ENCODE results near the gene DYTN. TPM values are rescaled to one million over a fixed set of nuclear protein-coding genes. Genes with fewer than 3 reads are reported as not detected.
"Not testable (repeated sequence)": the region's sequence is repeated elsewhere in the genome, so short reads cannot be mapped to it uniquely, and the experiment has no call there.

DYTN gene
- total and polyA plus RNA-seq, 4 donors: not detected

- WGBS (ENCODE audit: insufficient coverage): 79% methylated on average over 2 of the region's 2 CpGs
- Histone ChIP-seq H3K27ac (ENCODE audit: low read depth, low read length) (no peak overlapping the region), H3K27me3 (ENCODE audit: control insufficient read depth, insufficient read depth, low read length) (no peaks in the 10 kb centered on the region), H3K36me3 (ENCODE audit: control insufficient read depth, insufficient read depth, low read length) (no peaks in the 10 kb centered on the region), H3K4me3 (ENCODE audit: low read depth, low read length) (no peak overlapping the region), H3K4me1 (ENCODE audit: control insufficient read depth, insufficient read depth, low read length) (no peaks in the 10 kb centered on the region), H3K9me3 (ENCODE audit: control insufficient read depth, insufficient read depth, low read length) (no peaks in the 10 kb centered on the region)
- DNase-seq (ENCODE audit: low read depth in 4 of 6, low spot score in 6 of 6): no peak
Measured at GRCh38 chr2:206733341-206733740, 15.1 kb upstream of the DYTN start.

DNA sequence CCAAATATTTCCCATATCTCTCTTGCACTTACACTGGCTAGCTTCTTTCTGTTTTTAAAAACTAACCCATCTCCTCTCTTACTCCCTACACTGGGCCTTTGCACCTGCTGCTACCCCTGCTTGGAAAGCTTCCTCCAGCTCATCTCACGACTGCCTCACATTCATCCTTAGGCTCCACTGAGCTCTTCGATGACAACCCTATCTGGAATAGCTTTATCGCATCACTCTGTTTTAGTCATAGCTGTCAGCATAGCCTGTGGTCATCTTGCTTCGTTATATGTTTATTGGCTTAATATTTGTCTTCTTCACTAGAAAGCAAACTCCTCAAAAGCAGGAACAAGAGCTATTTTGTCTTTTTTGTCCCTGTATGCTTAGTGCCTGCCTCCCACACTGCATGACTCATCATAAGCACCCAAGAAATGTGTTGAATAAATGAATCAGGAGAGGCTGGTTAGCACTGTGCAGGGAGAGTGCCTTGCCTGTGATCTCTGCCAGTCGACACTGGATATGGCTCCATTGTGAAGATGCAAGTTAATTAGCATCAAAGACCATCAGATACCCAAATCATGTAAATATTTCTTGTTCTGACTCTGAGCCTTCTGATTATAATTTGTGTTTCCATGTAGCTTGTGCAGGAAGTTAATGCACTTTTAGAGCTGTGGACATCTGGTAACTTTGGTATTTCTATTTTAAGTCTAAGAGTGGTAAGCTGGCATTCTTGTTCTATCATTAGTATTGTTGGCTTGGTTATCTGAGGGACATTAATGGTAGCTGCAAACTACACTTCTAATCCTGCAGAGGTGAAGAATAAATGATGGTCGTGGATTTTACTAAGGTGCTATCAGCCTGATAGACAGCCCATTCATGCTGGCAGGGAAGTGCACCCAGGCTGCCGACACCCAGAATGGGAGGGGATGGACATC is 10.3 kb upstream of the DYTN start:
- Histone ChIP-seq H3K27ac (ENCODE audit: low read depth, low read length) (no peak overlapping the region), H3K27me3 (ENCODE audit: control insufficient read depth, insufficient read depth, low read length) (no peaks in the 10 kb centered on the region), H3K4me1 (ENCODE audit: control insufficient read depth, insufficient read depth, low read length) (no peaks in the 10 kb centered on the region), H3K4me3 (ENCODE audit: low read depth, low read length) (no peak overlapping the region), H3K9me3 (ENCODE audit: control insufficient read depth, insufficient read depth, low read length) (no peaks in the 10 kb centered on the region), H3K36me3 (ENCODE audit: control insufficient read depth, insufficient read depth, low read length) (no peaks in the 10 kb centered on the region)
- 82% methylated on average over 3 of the region's 7 CpGs for WGBS (ENCODE audit: insufficient coverage)
- no peak for DNase-seq (ENCODE audit: low read depth in 4 of 6, low spot score in 6 of 6)

- H3K27ac ChIP-seq (ENCODE audit: low read depth, low read length): no peak overlapping the region
Measured at GRCh38 chr2:206727287-206727686, 9.1 kb upstream of the DYTN start.

DNA sequence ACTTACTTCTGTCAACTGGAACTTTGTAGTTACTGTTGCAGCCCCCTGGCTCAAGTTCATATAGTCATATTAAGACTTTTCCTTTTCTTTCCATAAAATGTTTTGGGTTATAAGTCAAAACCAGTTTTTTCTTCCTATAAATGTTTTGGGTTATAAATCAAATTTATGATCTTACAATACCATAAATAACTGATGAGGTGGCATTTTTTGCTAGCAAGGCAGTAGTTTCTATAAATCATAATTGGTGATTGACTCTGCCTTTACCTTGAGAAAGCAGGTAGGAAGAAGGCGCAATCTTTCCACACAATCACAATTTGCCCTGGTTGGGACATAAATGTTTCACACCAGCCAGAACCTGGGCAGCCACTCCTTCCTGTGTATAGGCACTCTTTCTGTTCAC is 5.1 kb upstream of the DYTN start:
- Histone ChIP-seq H3K27ac (ENCODE audit: low read depth, low read length) (no peak overlapping the region), H3K4me1 (ENCODE audit: control insufficient read depth, insufficient read depth, low read length) (no peaks in the 10 kb centered on the region), H3K27me3 (ENCODE audit: control insufficient read depth, insufficient read depth, low read length) (no peaks in the 10 kb centered on the region), H3K9me3 (ENCODE audit: control insufficient read depth, insufficient read depth, low read length) (no peaks in the 10 kb centered on the region), H3K4me3 (ENCODE audit: low read depth, low read length) (no peak overlapping the region), H3K36me3 (ENCODE audit: control insufficient read depth, insufficient read depth, low read length) (no peaks in the 10 kb centered on the region)
- DNase-seq (ENCODE audit: low read depth in 4 of 6, low spot score in 6 of 6): no peak
- no CpG with 5 or more reads among the region's 1 CpG for WGBS (ENCODE audit: insufficient coverage)

More at GRCh38 chr2:206727287-206727686, 9.1 kb upstream of the DYTN start:
- no peaks in the 10 kb centered on the region for H3K9me3 ChIP-seq (ENCODE audit: control insufficient read depth, insufficient read depth, low read length)
- H3K4me3 ChIP-seq (ENCODE audit: low read depth, low read length): no peak overlapping the region
- H3K36me3 ChIP-seq (ENCODE audit: control insufficient read depth, insufficient read depth, low read length): no peaks in the 10 kb centered on the region
- no peaks in the 10 kb centered on the region for H3K27me3 ChIP-seq (ENCODE audit: control insufficient read depth, insufficient read depth, low read length)
- H3K4me1 ChIP-seq (ENCODE audit: control insufficient read depth, insufficient read depth, low read length): no peaks in the 10 kb centered on the region
- WGBS (ENCODE audit: insufficient coverage): 100% methylated on average over 1 of the region's 2 CpGs
- no peak for DNase-seq (ENCODE audit: low read depth in 4 of 6, low spot score in 6 of 6)

- DNase-seq (ENCODE audit: low read depth in 4 of 6, low spot score in 6 of 6): no peak
- H3K9me3 ChIP-seq (ENCODE audit: control insufficient read depth, insufficient read depth, low read length): no peaks in the 10 kb centered on the region
- no peak overlapping the region for H3K27ac ChIP-seq (ENCODE audit: low read depth, low read length)
- no peaks in the 10 kb centered on the region for H3K4me1 ChIP-seq (ENCODE audit: control insufficient read depth, insufficient read depth, low read length)
- WGBS (ENCODE audit: insufficient coverage): 86% methylated on average over 2 of the region's 4 CpGs
- no peaks in the 10 kb centered on the region for H3K36me3 ChIP-seq (ENCODE audit: control insufficient read depth, insufficient read depth, low read length)
- no peak overlapping the region for H3K4me3 ChIP-seq (ENCODE audit: low read depth, low read length)
- H3K27me3 ChIP-seq (ENCODE audit: control insufficient read depth, insufficient read depth, low read length): no peaks in the 10 kb centered on the region
Measured at GRCh38 chr2:206721256-206721920, 3.2 kb upstream of the DYTN start.

- 76% methylated on average over 3 of the region's 3 CpGs for WGBS (ENCODE audit: insufficient coverage)
- H3K27me3 ChIP-seq (ENCODE audit: control insufficient read depth, insufficient read depth, low read length): no peaks in the 10 kb centered on the region
- no peaks in the 10 kb centered on the region for H3K9me3 ChIP-seq (ENCODE audit: control insufficient read depth, insufficient read depth, low read length)
- H3K27ac ChIP-seq (ENCODE audit: low read depth, low read length): no peak overlapping the region
- peak in 2 of 6 donors; percentile 12 to 51 for DNase-seq (ENCODE audit: low read depth in 4 of 6, low spot score in 6 of 6)
- H3K4me1 ChIP-seq (ENCODE audit: control insufficient read depth, insufficient read depth, low read length): no peaks in the 10 kb centered on the region
- no peaks in the 10 kb centered on the region for H3K36me3 ChIP-seq (ENCODE audit: control insufficient read depth, insufficient read depth, low read length)
- H3K4me3 ChIP-seq (ENCODE audit: low read depth, low read length): no peak overlapping the region
Measured at GRCh38 chr2:206716623-206717022, 1.6 kb downstream of the DYTN start.

DNA sequence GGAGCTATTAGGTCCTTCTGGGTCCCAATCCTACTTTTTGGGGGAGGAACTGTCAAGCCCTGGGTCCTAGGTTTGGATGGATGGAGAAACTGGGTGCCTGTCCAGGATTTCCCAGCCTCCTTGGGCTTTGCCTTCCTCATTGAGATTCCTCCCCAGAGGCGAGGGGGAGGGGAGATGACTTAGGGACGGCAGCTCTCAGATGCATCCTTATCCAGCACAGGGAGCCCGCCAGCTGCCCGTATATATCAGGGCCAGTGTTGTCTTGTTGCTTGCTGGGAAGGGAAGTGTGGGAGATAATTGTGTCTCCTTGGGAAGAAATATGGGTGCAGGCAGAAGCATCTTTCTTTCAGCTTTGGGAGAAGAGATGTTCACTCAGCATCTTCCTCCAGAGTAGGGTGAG is 3.0 kb downstream of the DYTN start:
- not testable (repeated sequence) for H3K4me1 ChIP-seq (ENCODE audit: control insufficient read depth, insufficient read depth, low read length); H3K9me3 ChIP-seq (ENCODE audit: control insufficient read depth, insufficient read depth, low read length); H3K27me3 ChIP-seq (ENCODE audit: control insufficient read depth, insufficient read depth, low read length); H3K36me3 ChIP-seq (ENCODE audit: control insufficient read depth, insufficient read depth, low read length); DNase-seq (ENCODE audit: low read depth in 4 of 6, low spot score in 6 of 6); H3K4me3 ChIP-seq (ENCODE audit: low read depth, low read length); H3K27ac ChIP-seq (ENCODE audit: low read depth, low read length)
- WGBS (ENCODE audit: insufficient coverage): 39% methylated on average over 3 of the region's 4 CpGs

DNA sequence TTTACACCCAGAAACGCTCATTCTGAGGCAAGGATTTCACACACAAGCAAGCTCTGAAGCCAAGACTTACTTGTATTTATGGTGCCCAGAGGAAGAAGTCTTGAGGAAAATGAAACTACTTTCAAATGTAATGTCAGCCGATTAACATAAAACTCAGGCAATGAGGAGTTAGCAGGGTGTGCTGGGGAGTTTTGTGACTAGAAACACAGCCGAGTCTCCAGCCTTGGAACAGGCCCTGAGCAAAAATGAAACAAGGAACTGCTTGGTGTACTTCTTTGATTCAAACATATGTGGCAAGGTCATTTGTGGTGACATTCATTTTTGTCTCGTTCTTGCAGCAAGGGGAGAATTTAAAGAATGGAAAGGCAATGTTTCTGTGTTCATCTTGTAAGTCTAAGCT is 4.5 kb downstream of the DYTN start:
- 70% methylated on average over 2 of the region's 4 CpGs for WGBS (ENCODE audit: insufficient coverage)
- H3K27me3 ChIP-seq (ENCODE audit: control insufficient read depth, insufficient read depth, low read length): no peaks in the 10 kb centered on the region
- no peaks in the 10 kb centered on the region for H3K36me3 ChIP-seq (ENCODE audit: control insufficient read depth, insufficient read depth, low read length)
- no peaks in the 10 kb centered on the region for H3K9me3 ChIP-seq (ENCODE audit: control insufficient read depth, insufficient read depth, low read length)
- peak in 1 of 6 donors; percentile 65 for DNase-seq (ENCODE audit: low read depth in 4 of 6, low spot score in 6 of 6)
- no peak overlapping the region for H3K27ac ChIP-seq (ENCODE audit: low read depth, low read length)
- no peak overlapping the region for H3K4me3 ChIP-seq (ENCODE audit: low read depth, low read length)
- H3K4me1 ChIP-seq (ENCODE audit: control insufficient read depth, insufficient read depth, low read length): no peaks in the 10 kb centered on the region

DNA sequence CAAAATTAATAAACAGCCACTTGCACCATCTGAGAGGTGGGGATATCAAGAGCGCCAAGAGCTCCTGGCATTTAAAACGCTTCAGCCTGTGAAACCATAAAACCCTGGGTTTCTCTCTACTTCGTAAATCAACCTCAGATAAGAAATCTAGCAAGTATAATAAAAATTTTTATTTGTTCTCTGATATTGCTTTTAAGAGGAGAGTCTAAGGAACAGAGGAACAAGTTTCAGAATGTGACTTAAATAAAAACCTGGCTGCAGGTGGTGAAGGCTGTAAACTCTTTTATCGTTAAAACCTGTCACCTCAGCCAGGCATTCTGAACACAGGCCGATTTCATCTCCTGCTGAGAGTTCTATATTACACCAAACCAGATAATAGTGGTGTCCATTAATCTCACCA is 9.9 kb downstream of the DYTN start:
- WGBS (ENCODE audit: insufficient coverage): no CpG with 5 or more reads among the region's 5 CpGs
- Histone ChIP-seq H3K4me1 (ENCODE audit: control insufficient read depth, insufficient read depth, low read length) (no peaks in the 10 kb centered on the region), H3K4me3 (ENCODE audit: low read depth, low read length) (no peak overlapping the region), H3K27me3 (ENCODE audit: control insufficient read depth, insufficient read depth, low read length) (no peaks in the 10 kb centered on the region), H3K9me3 (ENCODE audit: control insufficient read depth, insufficient read depth, low read length) (no peaks in the 10 kb centered on the region), H3K27ac (ENCODE audit: low read depth, low read length) (no peak overlapping the region), H3K36me3 (ENCODE audit: control insufficient read depth, insufficient read depth, low read length) (no peaks in the 10 kb centered on the region)
- DNase-seq (ENCODE audit: low read depth in 4 of 6, low spot score in 6 of 6): peak in 1 of 6 donors; percentile 12
